Ishikawa (cell line): ENCODE results near the gene PHF21A.

Source experiments
- CREB1 ChIP-seq: IDR thresholded peaks from 2 replicates; pipeline ENCODE4 v1.6.1; 2012; ENCODE audit warnings: low read depth
- EGR1 ChIP-seq: IDR thresholded peaks from 2 replicates; pipeline ENCODE4 v1.6.1; 2012
- EP300 ChIP-seq: IDR thresholded peaks from 2 replicates; pipeline ENCODE4 v1.6.1; 2012; ENCODE audit warnings: borderline replicate concordance
- FOXM1 ChIP-seq: IDR thresholded peaks from 2 replicates; pipeline ENCODE4 v1.6.1; 2012; ENCODE audit warnings: low read depth, borderline replicate concordance
- MAX ChIP-seq: IDR thresholded peaks from 2 replicates; pipeline ENCODE4 v1.6.1; 2012
- RAD21 ChIP-seq: IDR thresholded peaks from 2 replicates; pipeline ENCODE4 v1.6.1; 2012; ENCODE audit warnings: low read depth
- REST ChIP-seq: IDR thresholded peaks from 2 replicates; pipeline ENCODE4 v1.6.1; 2012; ENCODE audit warnings: low read depth, mild to moderate bottlenecking
- TAF1 ChIP-seq: IDR thresholded peaks from 2 replicates; pipeline ENCODE4 v1.6.1; 2012; ENCODE audit warnings: low read depth, mild to moderate bottlenecking
- TEAD4 ChIP-seq: IDR thresholded peaks from 2 replicates; pipeline ENCODE4 v1.6.1; 2012
- USF1 ChIP-seq: IDR thresholded peaks from 2 replicates; pipeline ENCODE4 v1.6.1; 2012
- YY1 ChIP-seq: IDR thresholded peaks from 2 replicates; pipeline ENCODE4 v1.6.1; 2012; ENCODE audit warnings: low read depth
- ZBTB7A ChIP-seq: IDR thresholded peaks from 2 replicates; pipeline ENCODE4 v1.6.1; 2012; ENCODE audit warnings: low read depth

GRCh38 chr11:45993531-45994001, 127.7 kb downstream of the PHF21A start:
- no peak for TF ChIP-seq YY1
- TF ChIP-seq EP300: no peak
- no peak for TF ChIP-seq TAF1
- TF ChIP-seq ZBTB7A: no peak
- no peak for TF ChIP-seq REST
- TF ChIP-seq CREB1: no peak
- TF ChIP-seq FOXM1: no peak
- no peak for TF ChIP-seq RAD21
- no peak for TF ChIP-seq USF1
- TF ChIP-seq EGR1: no peak
- no peak for TF ChIP-seq TEAD4
- TF ChIP-seq MAX: no peak
